AG09319 (cell line): ENCODE results near the gene RGS12.

Experiments used
- DNase-seq: peaks from one replicate; pipeline ENCODE4 v3.0.0-alpha.2; 2010; ENCODE audit warnings: low read depth; ENCODE audit errors: extremely low read depth
- TF ChIP-seq, protein P1 (sequence below): IDR thresholded peaks from 2 replicates; pipeline ENCODE4 v1.5.1; 2011; ENCODE audit warnings: low read depth, mild to moderate bottlenecking, inconsistent platforms, low read length, moderate library complexity

The RGS12 gene

DNA sequence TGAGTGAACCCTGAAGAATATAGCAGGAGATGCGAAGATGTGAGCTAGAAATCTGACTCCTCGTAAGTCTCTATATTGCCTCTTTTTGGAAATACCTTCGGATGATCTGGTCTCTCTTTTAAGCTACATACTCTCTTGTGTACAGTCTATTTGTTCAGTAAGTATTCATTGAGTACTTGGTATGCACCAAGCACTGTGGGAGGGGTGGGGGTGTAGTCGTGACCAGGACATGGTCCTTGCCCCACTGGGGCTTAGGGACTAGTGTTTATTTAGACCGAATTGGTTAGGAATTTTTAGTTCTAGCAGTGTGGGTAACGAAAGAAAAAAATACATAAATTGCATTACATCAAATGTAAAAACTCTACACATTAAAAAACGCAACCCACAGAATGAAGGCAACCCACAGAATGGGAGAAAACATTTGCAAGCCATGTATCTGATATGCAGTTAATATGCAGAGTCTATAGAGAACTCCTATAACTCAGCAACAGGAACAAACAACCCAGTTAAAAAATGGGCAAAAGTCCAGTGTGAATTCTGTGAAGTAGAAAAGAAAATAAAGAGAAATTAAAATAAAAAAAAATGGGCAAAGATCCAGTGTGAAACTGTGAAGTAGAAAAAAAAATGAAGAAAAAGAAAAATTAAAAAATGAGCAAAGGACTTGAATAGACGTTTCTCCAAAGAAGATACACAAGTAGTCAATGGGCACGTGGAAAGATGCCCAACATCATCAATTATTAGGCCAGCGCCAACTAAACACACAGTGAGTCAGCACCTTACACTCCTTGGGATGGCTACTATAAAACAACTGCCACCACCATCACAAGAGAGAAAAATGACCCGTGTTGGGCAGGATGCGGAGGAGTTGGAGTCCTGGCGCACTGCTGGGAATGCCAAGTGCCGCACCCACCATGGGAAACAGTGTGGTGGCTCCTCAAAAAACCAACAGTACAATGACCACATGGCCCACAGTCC is 43.8 kb downstream of the RGS12 start:
- TF ChIP-seq, protein P1, sequence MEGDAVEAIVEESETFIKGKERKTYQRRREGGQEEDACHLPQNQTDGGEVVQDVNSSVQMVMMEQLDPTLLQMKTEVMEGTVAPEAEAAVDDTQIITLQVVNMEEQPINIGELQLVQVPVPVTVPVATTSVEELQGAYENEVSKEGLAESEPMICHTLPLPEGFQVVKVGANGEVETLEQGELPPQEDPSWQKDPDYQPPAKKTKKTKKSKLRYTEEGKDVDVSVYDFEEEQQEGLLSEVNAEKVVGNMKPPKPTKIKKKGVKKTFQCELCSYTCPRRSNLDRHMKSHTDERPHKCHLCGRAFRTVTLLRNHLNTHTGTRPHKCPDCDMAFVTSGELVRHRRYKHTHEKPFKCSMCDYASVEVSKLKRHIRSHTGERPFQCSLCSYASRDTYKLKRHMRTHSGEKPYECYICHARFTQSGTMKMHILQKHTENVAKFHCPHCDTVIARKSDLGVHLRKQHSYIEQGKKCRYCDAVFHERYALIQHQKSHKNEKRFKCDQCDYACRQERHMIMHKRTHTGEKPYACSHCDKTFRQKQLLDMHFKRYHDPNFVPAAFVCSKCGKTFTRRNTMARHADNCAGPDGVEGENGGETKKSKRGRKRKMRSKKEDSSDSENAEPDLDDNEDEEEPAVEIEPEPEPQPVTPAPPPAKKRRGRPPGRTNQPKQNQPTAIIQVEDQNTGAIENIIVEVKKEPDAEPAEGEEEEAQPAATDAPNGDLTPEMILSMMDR, result no peak
- DNase-seq, result no peak

DNA sequence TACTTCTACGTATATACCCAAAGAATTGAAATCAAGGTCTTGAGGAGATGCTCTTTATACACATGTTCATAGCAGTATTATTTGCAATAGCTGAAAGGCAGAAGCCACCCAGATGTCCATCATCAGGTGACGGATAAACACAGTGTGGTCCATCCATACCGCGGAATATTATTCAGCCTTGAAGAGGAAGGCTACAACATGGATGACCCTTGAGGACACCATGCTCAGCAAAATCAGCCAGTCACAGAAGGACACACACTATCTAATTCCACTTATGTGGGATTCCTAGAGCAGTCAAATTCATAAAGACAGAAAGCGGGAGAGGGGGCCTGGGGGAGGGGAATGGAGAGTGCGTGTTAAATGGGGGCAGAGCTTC is 44.5 kb downstream of the RGS12 start:
- TF ChIP-seq, protein P1, result no peak
- DNase-seq, result no peak

DNA sequence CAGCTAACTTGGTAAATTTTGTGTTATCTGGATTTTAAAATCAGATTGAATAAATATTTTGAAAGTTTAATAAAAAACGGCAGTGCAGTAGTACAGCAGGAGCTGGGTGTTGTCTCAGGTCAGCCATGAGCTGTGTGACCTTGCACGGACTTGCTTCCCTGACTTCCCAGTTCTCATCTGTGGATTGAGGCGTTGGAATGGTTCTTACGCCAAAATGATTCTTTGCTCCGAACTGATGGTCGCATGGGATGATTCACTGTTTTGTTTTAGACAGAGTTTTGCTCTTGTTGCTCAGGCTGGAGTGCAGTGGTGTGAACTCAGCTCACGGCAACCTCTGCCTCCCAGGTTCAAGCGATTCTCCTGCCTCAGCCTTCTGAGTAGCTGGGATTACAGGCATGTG is 45.0 kb downstream of the RGS12 start:
- DNase-seq, result no peak
- TF ChIP-seq, protein P1, result no peak

DNA sequence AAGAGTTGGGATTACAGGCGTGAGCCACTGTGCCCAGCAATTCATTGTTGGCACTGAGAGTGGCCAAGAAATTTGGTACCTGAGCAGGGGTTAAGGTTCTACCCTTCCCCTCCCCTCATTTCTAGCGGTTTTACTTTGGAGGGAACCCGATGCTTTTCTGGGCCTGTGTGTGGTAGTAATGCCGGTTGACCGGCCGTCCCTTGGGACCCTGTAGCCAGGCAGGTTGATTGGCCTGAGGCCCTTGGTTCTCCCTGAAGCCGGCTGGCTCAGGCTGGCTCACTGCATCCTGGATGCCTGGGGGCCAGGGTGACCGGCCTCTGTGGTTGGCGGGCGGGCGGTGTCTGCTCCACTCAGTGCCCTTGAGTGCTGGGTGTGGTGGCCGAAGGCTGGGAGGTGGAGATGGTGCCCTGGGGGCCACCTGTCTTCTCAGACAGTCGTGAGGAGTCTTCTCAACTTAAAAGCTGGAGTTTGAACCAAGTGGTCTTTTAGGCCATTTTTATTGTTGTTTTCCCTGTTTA is 45.6 kb downstream of the RGS12 start:
- TF ChIP-seq, protein P1, result no peak

DNA sequence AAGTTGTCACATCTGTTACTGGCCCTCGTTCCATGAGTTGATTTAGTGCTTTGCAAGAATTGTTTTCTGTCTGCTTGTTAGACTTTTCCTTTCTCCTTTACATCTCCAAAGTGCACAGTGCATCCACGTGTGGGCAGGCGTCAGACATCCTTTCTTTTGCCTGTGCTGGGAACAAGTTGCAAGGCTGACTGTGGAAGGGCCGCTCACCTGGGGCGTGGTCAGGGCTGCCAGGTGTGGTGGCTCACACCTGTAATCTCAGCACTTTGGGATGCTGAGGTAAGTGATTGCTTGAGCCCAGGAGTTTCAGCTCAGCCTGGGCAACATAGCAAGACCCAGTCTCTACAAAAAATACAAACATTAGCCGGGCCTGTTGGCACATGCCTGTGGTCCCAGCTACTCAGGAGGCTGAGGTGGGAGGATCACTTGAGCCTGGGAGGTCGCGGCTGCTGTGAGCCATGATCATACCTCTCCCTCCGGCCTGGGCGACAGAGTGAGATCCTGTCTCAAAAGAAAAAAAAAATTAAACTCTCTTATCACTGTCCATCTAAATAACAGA is 46.2 kb downstream of the RGS12 start:
- no peak for DNase-seq
- TF ChIP-seq, protein P1, result no peak

More for the DNA sequence above, 45.6 kb downstream of the RGS12 start:
- DNase-seq, result no peak

DNA sequence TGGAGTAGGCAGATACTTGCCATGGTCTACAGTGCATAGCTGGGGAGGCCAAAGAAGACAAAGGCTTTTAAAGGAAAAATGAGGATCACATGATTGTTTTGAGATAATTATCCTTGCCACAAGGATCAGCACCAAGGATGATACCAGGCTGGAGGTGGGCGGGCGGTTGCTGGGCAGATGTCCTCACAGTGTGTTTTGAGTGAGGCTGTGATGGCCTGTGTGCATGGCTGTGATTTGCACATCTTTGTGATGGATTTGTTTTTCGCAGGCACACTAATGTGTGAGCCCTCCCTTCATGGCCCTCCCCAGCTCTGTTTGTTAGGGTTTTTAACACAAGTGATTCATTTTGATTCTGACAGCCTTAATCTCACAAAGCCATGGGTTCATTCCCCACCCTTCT is 46.8 kb downstream of the RGS12 start:
- no peak for DNase-seq
- TF ChIP-seq, protein P1, result no peak
